Endothelial cell of umbilical vein (primary cell): Measurements from ENCODE around the gene DPPA4. TPM values are rescaled to one million over a fixed set of nuclear protein-coding genes. Genes with fewer than 3 reads are reported as not detected.

ENCODE experiments used
- BruUV-seq: library from RNA; stranded (reverse); fragments of 400-500 nt; replicated peaks from 2 replicates; lab custom pipeline; 2021; lab: Mats Ljungman, UMichigan
- CTCF ChIA-PET: fragments of 300-600, 350-600 bp; sonication (Branson Sonifier 250); formaldehyde crosslinking; loops from one replicate; lab custom pipeline; 2021; ENCODE audit warnings: antibody characterized with exemption, inconsistent platforms; lab: Charles Lee
- POLR2A ChIA-PET: fragments of 300-600, 350-600 bp; sonication (Branson Sonifier 250); formaldehyde crosslinking; loops from one replicate; lab custom pipeline; 2021; ENCODE audit warnings: antibody characterized with exemption, inconsistent platforms; lab: Charles Lee
- DNase-seq: peaks from one replicate; pipeline ENCODE4 v3.0.0-alpha.2; 2011; ENCODE audit warnings: low read depth, low spot score
- FAIRE-seq: peaks from 2 replicates; lab custom pipeline; 2011; peaks lifted over from hg19 to GRCh38; lab: Jason Lieb, UNC
- H2AFZ ChIP-seq: 2 replicates; pipeline ENCODE4 v1.6.0; 2012; ENCODE audit warnings: low read depth, low read length, control low read depth, inconsistent platforms
- H3K27ac ChIP-seq: 2 replicates; pipeline ENCODE4 v1.5.1; 2011; ENCODE audit warnings: low read depth, mild to moderate bottlenecking, control low read depth, low read length, moderate library complexity; ENCODE audit not compliant: insufficient read depth
- H3K27me3 ChIP-seq, 2 experiments: 2 replicates each; pipeline versions ENCODE4 v1.6.0 to v1.6.1; 2011; ENCODE audit warnings: low read length in 2 of 2, mixed read lengths in 1 of 2; ENCODE audit not compliant: control insufficient read depth in 2 of 2, insufficient read depth in 2 of 2
- H3K36me3 ChIP-seq, 2 experiments: 2 replicates in 1 of 2; 3 replicates in 1 of 2; pipeline ENCODE4 v1.5.1; 2011; ENCODE audit warnings: low read length in 2 of 2, mild to moderate bottlenecking in 1 of 2, moderate library complexity in 1 of 2; ENCODE audit not compliant: control insufficient read depth in 2 of 2, insufficient read depth in 2 of 2; ENCODE audit errors: extremely low read depth in 1 of 2
- H3K4me1 ChIP-seq: 3 replicates; pipeline ENCODE4 v1.5.1; 2011; ENCODE audit warnings: mild to moderate bottlenecking, low read length; ENCODE audit not compliant: control insufficient read depth, insufficient read depth; ENCODE audit errors: extremely low read depth
- H3K4me2 ChIP-seq: 2 replicates; pipeline ENCODE4 v1.6.1; 2011; ENCODE audit warnings: low read length, control low read depth, mixed read lengths; ENCODE audit not compliant: insufficient read depth
- H3K4me3 ChIP-seq, 3 experiments: fragments of 200-600 bp in 1 of 3; sonication (generic), shearing (Covaris generic) in 1 of 3; replicated peaks in 1 of 3; 2 replicates each; pipeline ENCODE4 v1.5.1; 2011 to 2016; ENCODE audit warnings: control low read depth in 3 of 3, low read length in 3 of 3, mild to moderate bottlenecking in 2 of 3, inconsistent platforms in 1 of 3, low read depth in 1 of 3, moderate library complexity in 1 of 3; ENCODE audit not compliant: insufficient read depth in 1 of 3
- H3K79me2 ChIP-seq: 2 replicates; pipeline ENCODE4 v1.6.0; 2012; ENCODE audit warnings: low read length, inconsistent platforms; ENCODE audit not compliant: control insufficient read depth, insufficient read depth
- H3K9ac ChIP-seq: replicated peaks from 2 replicates; pipeline ENCODE3; 2011; ENCODE audit warnings: low read length, control low read depth; ENCODE audit not compliant: insufficient read depth; ENCODE audit errors: extremely low read depth
- H3K9me1 ChIP-seq: replicated peaks from 3 replicates; pipeline ENCODE4 v1.6.0; 2011; ENCODE audit warnings: mild to moderate bottlenecking, low read length; ENCODE audit not compliant: control insufficient read depth, insufficient read depth; ENCODE audit errors: extremely low read depth
- H3K9me3 ChIP-seq: replicated peaks from 2 replicates; pipeline ENCODE4 v1.5.1; 2012; ENCODE audit warnings: low read length, inconsistent platforms; ENCODE audit not compliant: control insufficient read depth, insufficient read depth
- H4K20me1 ChIP-seq: replicated peaks from 2 replicates; pipeline ENCODE3; 2011; ENCODE audit warnings: mild to moderate bottlenecking, low read length; ENCODE audit not compliant: control insufficient read depth, insufficient read depth; ENCODE audit errors: extremely low read depth
- EZH2 ChIP-seq: IDR thresholded peaks from 2 replicates; pipeline ENCODE4 v1.6.1; 2012; ENCODE audit warnings: borderline replicate concordance, low read depth, mild to moderate bottlenecking, moderate library complexity, low read length, inconsistent platforms; ENCODE audit not compliant: severe bottlenecking
- FOS ChIP-seq: IDR thresholded peaks from 2 replicates; pipeline ENCODE4 v1.6.1; 2011; ENCODE audit warnings: mild to moderate bottlenecking, low read length, moderate library complexity, borderline replicate concordance; ENCODE audit not compliant: insufficient read depth
- GATA2 ChIP-seq: IDR thresholded peaks from 2 replicates; pipeline ENCODE4 v1.7.0; 2011; ENCODE audit warnings: low read depth, mild to moderate bottlenecking, moderate library complexity, mixed read lengths, low read length; ENCODE audit not compliant: insufficient read length, insufficient read depth
- JUN ChIP-seq: IDR thresholded peaks from 2 replicates; pipeline ENCODE4 v1.6.1; 2011; ENCODE audit warnings: borderline replicate concordance, low read depth; ENCODE audit not compliant: insufficient read length, insufficient read depth
- MYC ChIP-seq: IDR thresholded peaks from one replicate; pipeline ENCODE4 v1.6.1; 2011; ENCODE audit warnings: mild to moderate bottlenecking, low read depth, low read length
- POLR2A ChIP-seq: IDR thresholded peaks from 2 replicates; pipeline ENCODE4 v1.6.1; 2012; ENCODE audit warnings: low read depth, mild to moderate bottlenecking, control low read depth, low read length
- POLR2AphosphoS5 ChIP-seq: IDR thresholded peaks from 2 replicates; pipeline ENCODE4 v1.6.1; 2012; ENCODE audit warnings: low read depth, mild to moderate bottlenecking, control low read depth, low read length, moderate library complexity; ENCODE audit not compliant: insufficient read depth
- dilution Hi-C: fragments of 300-500 bp; cut with MboI; formaldehyde crosslinking; loops from one replicate; pipeline ENCODE4 v1.15.0; 2019; ENCODE audit warnings: low sequenced_read_pairs; ENCODE audit not compliant: extremely low pct_ligation_motif_present
- intact Hi-C: fragments of 100-400 bp; cut with micrococcal nuclease; formaldehyde crosslinking; loops from one replicate; pipeline ENCODE4 v1.10.0; 2022
- polyA plus RNA-seq, 4 experiments: library from polyadenylated mRNA; depleted of rRNA in 3 of 4; stranded (reverse) in 3 of 4; unstranded in 1 of 4; fragments of >200 nt; gene quantifications; 2 replicates each; pipeline versions ENCODE4 v1.2.1 to v1.2.3, GENCODE V29; 2011 to 2012; ENCODE audit warnings: missing spikeins in 1 of 4
- total RNA-seq: library from RNA; stranded (reverse); gene quantifications from 2 replicates; pipeline ENCODE4 v1.2.3, GENCODE V29; 2021
- TF ChIP-seq, protein P1 (sequence below): IDR thresholded peaks from 2 replicates; pipeline ENCODE4 v1.6.1; 2011; ENCODE audit not compliant: insufficient read depth, insufficient read length
- TF ChIP-seq, protein P2 (sequence below), 2 donors: IDR thresholded peaks; 1 replicate in 1 of 2; 2 replicates in 1 of 2; pipeline ENCODE4 v1.5.1; 2011; ENCODE audit warnings: low read length in 2 of 2, mild to moderate bottlenecking in 2 of 2, moderate library complexity in 2 of 2, control low read depth in 1 of 2, inconsistent platforms in 1 of 2, low read depth in 1 of 2; ENCODE audit not compliant: insufficient read depth in 1 of 2; ENCODE audit errors: extremely low read depth in 1 of 2

Gene DPPA4
- total and polyA plus RNA-seq, 2 donors (not counting 3 experiments of a cell fraction or from before 2014, with no cell fraction given): 0.06 TPM; not detected in 1

DNA sequence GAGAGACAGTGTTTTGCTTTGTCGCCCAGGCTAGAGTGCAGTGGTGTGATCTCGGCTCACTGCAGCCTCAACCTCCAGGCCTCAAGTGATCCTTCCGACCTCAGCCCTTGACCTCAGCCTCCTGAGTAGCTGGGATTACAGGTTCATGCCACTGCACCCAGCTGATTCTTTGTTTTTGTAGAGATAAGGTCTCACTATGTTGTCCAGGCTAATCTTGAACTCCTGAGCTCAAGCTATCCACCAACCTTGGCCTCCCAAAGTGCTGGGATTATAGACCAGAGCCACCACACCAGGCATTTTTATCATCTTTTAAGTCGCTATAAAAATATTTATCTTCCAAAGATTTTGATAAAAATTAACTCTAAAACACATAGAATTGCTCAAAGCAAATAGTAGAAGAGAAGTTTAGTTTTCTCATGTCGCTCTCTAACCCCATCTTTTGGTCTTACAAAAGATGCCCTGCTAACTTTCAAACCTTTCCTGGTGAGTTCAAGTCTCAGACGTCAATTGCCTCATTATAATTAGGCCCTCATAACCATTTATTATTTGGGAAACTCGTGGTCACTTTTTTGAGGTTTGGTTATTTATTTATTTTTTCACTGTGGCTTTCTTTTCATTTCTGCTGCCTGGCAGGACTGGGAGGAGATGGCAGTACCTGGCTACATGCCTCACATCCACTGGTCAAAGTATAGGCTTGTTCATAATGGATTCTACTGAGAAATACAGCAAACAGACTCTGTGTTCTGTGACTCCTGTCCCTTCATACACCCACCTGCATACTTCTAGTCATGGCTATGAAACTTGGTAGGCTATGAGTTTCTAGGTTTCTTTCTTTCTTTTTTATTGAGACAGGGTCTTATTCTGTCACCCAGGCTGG lies 48.3 kb upstream of the DPPA4 start:
- no peaks in the 10 kb centered on the region for H3K9me3 ChIP-seq
- dilution Hi-C loops (no loop called here), intact Hi-C loops (no loop called here)
- no peak overlapping the region for H3K4me2 ChIP-seq
- no peak overlapping the region for H3K4me3 ChIP-seq
- BruUV-seq: no TSS peak
- no peak overlapping the region for H2AFZ ChIP-seq
- ChIA-PET CTCF (no interaction called here), POLR2A (no interaction called here)
- H3K27ac ChIP-seq: no peak overlapping the region
- H3K79me2 ChIP-seq: no peaks in the 10 kb centered on the region
- no peaks in the 10 kb centered on the region for H3K9me1 ChIP-seq
- H3K4me1 ChIP-seq: no peaks in the 10 kb centered on the region
- no peaks in the 10 kb centered on the region for H4K20me1 ChIP-seq
- no peak for TF ChIP-seq POLR2AphosphoS5
- no peak for FAIRE-seq
- H3K27me3 ChIP-seq: no peaks in the 10 kb centered on the region
- no peaks in the 10 kb centered on the region for H3K36me3 ChIP-seq
- DNase-seq: no peak
- H3K9ac ChIP-seq: no peak overlapping the region

DNA sequence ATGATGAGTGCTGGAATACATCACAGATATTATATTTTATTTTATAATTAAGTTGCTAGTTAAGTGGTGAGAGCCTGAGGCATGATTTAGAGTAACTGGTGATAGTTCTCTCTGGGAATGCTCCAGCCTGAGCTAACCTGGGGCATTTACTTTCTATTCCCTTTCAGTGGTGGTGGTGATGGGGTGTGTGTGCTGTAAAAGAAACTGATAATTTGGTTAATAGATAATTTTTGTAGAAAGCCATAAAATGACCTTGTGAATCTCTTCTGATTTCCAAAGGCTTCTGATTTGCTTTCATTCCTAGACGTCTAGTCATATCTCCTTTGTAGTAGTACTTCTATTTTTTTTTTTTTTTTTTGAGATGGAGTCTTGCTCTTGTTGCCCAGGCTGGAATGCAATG lies 46.8 kb upstream of the DPPA4 start:
- Histone ChIP-seq H3K9ac (no peak overlapping the region), H3K27me3 (no peaks in the 10 kb centered on the region), H3K9me1 (no peaks in the 10 kb centered on the region), H3K27ac (no peak overlapping the region), H2AFZ (no peak overlapping the region), H4K20me1 (no peaks in the 10 kb centered on the region), H3K4me1 (no peaks in the 10 kb centered on the region), H3K79me2 (no peaks in the 10 kb centered on the region), H3K4me3 (no peak overlapping the region), H3K9me3 (no peaks in the 10 kb centered on the region), H3K4me2 (no peak overlapping the region), H3K36me3 (no peaks in the 10 kb centered on the region)
- TF ChIP-seq EZH2 (no peak), POLR2AphosphoS5 (no peak), POLR2A (no peak), MYC (no peak), GATA2 (no peak), FOS (no peak), JUN (no peak)
- TF ChIP-seq, protein P1, sequence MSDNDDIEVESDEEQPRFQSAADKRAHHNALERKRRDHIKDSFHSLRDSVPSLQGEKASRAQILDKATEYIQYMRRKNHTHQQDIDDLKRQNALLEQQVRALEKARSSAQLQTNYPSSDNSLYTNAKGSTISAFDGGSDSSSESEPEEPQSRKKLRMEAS: no peak
- TF ChIP-seq, protein P2, sequence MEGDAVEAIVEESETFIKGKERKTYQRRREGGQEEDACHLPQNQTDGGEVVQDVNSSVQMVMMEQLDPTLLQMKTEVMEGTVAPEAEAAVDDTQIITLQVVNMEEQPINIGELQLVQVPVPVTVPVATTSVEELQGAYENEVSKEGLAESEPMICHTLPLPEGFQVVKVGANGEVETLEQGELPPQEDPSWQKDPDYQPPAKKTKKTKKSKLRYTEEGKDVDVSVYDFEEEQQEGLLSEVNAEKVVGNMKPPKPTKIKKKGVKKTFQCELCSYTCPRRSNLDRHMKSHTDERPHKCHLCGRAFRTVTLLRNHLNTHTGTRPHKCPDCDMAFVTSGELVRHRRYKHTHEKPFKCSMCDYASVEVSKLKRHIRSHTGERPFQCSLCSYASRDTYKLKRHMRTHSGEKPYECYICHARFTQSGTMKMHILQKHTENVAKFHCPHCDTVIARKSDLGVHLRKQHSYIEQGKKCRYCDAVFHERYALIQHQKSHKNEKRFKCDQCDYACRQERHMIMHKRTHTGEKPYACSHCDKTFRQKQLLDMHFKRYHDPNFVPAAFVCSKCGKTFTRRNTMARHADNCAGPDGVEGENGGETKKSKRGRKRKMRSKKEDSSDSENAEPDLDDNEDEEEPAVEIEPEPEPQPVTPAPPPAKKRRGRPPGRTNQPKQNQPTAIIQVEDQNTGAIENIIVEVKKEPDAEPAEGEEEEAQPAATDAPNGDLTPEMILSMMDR (IDR thresholded peaks at IDR 0.05; ENCODE audit: extremely low read depth in 1 of 2, insufficient read depth in 1 of 2, low read depth in 1 of 2, low read length in 2 of 2): no peak
- BruUV-seq: no TSS peak
- ChIA-PET POLR2A (no interaction called here), CTCF (no interaction called here)
- no peak for FAIRE-seq
- intact Hi-C loops: no loop called here
- DNase-seq: no peak
- dilution Hi-C loops: no loop called here
